ENCODE data around the gene PHF21A.

The PHF21A gene

DNA sequence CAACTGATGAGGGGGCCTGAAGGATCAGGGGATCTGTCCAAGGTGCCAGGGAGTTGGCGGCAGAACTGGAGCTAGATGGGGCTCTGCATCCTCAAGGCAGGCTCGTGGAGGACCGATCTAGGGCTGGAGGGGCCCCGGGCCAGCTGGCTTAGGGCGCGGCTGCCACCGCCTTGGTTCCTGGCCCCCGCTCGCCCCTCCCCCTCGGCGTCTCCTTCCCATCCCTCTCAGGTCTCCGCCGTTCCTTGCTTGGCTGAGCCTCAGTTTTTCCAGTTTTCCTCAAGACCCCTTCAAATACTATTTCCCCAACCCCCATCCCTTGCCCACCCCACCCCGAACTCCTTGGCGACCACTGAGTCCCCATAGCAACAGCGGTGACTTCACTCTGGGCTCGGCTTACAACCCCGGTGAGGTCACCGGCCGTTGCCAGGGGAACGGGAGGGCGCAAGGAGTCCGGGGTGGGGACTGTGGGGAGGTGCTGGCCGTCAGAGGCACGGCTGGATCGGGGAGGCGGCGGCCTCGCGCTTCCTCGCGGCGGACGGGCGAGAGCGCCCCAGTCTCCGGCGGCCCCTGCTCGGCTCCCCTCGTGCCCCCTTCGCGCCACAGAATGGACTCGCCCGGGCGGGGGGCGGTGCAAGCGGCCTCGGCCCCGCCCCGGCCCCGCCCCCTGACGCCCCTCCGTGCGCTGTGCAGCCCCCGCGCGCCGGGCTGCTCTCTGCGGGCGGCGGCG, 221.6 kb downstream of the PHF21A start:
- peak; percentile 66 for DNase-seq

- DNase-seq = no peak
Measured at GRCh38 chr11:45899086-45899447, 222.2 kb downstream of the PHF21A start.

- DNase-seq = no peak
Measured at GRCh38 chr11:45897556-45897955, 223.7 kb downstream of the PHF21A start.

DNA sequence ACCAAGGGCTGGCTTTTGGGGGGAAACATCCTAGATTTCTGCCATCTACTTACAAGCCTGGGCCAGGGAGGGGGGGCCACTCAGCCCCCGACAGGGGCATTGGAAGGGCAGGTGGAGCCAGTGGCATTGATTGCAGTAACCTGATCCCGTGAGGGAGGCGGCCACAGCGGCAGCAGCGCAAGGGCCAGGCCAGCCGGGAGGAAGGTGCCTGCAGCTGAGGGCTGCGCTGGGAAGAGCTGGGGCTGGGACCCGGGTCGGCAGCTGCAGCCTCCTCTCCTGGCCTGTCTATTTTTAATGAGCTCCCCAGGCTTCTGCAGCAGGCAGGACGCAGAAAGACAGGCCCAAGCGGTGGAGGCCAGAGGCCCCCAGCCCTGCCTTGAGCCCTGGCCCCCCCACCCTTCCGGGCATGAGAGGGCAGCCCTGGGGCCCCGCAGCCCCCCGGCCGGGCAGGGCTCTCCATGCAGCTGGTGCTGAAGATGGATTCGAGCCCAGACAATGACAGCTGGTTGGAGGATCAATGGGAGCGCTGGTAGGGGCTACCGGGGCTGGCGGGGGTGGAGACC, 224.8 kb downstream of the PHF21A start:
- no peak for DNase-seq

DNA sequence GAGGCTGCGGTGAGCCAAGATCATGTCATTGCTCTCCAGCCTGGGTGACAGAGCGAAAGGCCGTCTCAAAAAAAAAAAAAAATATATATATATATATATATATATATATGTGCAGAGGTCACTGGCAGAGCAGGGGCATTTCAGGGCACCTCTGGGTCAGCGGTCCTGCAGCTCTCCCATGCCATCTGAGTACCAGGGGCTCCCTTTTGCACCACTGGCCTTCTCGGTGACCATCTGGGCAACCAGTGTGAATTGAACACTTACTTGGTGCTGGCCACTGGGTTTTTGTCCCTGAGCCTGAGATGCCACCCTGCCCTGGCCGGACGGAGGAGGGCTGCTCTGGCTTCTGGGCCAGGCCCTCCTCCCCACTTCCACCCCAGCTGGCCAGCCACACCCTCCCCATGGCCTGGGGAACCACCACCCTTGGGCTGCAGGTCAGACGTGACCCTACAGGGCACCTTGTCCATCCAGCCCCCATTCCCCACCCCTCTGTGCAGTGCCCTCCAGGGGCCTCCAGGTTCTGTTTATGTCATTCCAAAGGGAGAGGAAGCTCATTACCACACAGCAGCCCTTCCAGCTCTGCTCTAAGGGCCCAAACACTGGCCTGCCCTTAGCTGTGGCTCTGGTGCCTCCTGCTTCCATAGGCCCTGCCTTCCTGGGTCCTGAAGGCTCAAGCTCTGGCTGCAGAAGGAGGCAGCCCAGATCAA, 225.5 kb downstream of the PHF21A start:
- DNase-seq = no peak

DNA sequence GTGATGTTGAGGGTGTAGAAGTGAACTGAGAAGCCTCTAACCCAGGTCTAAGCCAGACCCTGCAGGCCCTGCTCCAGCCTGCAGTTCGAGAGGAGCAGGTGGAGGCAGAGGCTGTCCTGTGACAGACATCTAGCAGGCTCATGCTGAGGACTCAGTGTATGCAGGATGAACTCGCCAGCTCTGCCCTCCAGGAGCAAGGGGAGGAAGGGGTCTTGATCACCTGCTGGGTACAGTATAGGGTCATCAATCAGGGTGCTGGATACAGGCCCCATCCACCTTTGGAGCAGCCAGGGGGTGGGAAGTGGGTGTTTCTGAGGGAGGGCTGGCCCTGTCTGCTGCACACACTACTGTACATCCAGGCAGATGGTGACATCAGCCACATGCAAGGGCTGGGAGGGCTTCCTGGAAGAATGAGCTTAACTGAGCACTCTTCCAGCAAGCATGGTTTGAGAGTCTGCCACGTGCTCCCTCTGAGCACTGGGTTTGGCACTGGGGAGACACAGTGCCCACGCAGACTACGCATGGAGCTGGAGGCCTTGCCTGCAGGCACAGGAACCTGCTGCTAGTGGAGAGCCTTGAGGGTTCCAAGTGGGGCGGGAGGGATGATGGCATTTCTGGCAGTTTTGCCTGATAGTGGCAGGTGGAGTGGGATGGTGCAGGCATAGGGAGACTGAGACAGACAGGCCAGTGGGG, 226.6 kb downstream of the PHF21A start:
- no peak for DNase-seq

- no peak for DNase-seq
Measured at GRCh38 chr11:45892856-45893255, 228.4 kb downstream of the PHF21A start.

DNA sequence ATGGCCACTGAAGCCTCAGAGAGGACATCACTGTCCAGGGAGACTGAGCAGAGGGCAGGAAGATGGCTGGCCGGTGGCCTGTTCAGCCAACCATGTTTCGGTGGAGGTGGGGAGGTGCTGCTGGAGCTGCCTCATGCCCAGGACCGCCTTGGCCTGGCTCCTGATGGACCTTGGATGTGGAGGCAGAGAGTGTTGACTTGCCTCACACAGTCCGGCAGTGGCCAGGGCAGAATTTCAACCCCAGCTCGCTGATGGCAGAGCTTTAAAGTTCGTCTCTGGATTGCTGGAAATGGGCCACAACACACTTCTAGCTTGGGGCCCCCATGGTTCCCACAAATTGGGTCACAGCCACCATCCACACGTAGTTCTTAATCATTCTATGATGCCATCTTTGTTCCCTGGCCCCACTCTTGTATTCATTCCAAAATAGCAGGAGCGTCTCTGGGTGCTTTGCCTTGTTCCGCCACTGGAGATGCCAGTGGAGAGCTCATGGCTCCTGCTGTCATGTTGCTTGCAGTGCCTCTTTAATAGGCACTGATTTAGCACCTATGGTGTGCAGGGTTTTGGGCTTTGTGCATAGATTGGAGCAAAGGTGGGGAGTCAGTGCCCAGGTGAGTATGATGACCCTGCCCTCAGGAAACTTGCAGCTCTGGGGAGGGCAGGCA, 230.2 kb downstream of the PHF21A start:
- DNase-seq = no peak

GRCh38 chr11:45889966-45890365, 231.3 kb downstream of the PHF21A start:
- DNase-seq = no peak

GRCh38 chr11:45889555-45889954, 231.7 kb downstream of the PHF21A start:
- no peak for DNase-seq

- DNase-seq = no peak
Measured at GRCh38 chr11:45887587-45887986, 233.7 kb downstream of the PHF21A start.

DNA sequence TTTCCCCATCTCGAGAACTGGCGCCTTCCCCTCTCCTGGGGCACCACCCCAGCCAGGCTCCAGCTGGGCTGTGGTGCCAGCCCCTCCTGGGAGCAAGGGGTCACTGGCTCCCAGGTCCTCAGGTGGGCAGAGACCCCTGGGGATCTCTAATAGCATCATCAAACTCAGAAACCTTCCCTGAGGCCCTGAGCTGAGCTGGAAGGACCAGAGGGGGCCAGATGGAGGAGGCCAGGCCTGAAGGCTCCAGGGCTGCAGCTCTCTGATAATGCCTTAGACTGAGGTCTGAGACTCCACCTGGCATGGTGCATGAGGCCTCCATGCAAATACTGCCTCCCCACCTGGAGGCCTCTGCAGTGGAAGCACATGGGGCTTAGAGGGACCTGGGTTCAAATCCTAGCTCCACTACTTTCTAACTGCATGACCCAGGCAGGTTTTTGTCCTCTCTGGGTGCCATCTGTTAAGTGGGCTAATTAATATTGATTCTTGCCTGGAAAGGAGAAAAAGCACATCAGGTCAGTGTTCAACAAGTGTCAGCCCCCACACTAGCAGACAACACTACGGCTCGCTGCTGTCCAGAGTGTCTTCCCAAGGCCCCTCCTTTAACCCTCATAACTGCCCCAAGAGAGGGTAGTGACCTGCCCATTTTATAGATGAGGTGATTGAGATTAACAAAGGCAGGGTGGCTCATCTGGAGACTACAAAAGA, 234.3 kb downstream of the PHF21A start:
- no peak for DNase-seq

- DNase-seq = no peak
Measured at GRCh38 chr11:45885921-45886721, 235.1 kb downstream of the PHF21A start.

DNA sequence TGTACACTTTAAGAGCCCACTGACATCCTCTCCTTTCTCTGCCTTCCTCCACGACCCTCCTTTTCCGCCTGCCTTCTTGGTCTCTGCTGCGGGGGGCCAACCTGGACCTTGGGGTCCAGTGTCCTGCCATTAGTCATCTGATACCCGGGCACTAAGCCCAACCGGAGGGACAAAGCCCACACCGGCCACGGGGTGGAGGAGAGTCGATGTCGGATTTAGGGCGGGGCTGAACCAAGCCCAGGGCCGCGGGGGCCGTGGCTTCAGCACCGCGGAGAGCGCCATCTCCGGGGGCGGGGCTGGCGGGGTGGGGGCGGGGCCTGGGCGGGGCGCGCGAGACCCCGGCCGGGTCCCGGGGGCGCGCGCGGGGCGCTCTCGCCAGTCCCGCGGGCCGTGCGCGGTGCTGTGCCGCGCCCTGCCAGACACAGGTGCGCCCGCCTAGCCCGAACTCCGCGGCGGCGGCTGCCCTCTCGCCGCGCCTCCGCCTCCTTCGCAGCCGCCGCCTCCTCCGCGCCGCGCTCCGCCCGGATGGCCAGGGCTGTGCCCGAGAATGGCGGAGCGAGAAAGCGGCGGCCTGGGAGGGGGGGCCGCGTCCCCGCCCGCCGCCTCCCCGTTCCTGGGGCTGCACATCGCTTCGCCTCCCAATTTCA, 235.9 kb downstream of the PHF21A start, which contains the start of gene MAPK8IP1:
Gene MAPK8IP1, plus strand, starts transcription at position 378 of the 647 bp plus-strand sequence. Its CDS starts 170 bp downstream, at position 548.
- DNase-seq = peak; percentile 54

- DNase-seq = no peak
Measured at GRCh38 chr11:45884596-45885185, 236.6 kb downstream of the PHF21A start.
